Neural crest cell (in vitro differentiated cells): ENCODE measurements around the gene LPCAT1. TPM values are rescaled to one million over a fixed set of nuclear protein-coding genes. Genes with fewer than 3 reads are reported as not detected.

Experiments
- DNase-seq: peaks from one replicate; pipeline ENCODE4 v3.0.0; 2021; ENCODE audit warnings: low read depth, mixed read lengths, low spot score
- H3K27ac Mint-ChIP-seq: one replicate; pipeline ENCODE4 v1.8.0; 2021; ENCODE audit warnings: mild to moderate bottlenecking, mixed read lengths; ENCODE audit not compliant: unreplicated experiment
- H3K27me3 Mint-ChIP-seq: 2 replicates; pipeline ENCODE4 v1.8.0; 2021; ENCODE audit warnings: low read depth, mild to moderate bottlenecking, mixed read lengths
- H3K36me3 Mint-ChIP-seq: 2 replicates; pipeline ENCODE4 v1.8.0; 2021; ENCODE audit warnings: low read depth, mild to moderate bottlenecking, mixed read lengths
- H3K4me1 Mint-ChIP-seq: 2 replicates; pipeline ENCODE4 v1.8.0; 2021; ENCODE audit warnings: mixed read lengths
- H3K4me3 Mint-ChIP-seq: one replicate; pipeline ENCODE4 v1.8.0; 2021; ENCODE audit warnings: mild to moderate bottlenecking, mixed read lengths
- H3K9me3 Mint-ChIP-seq: 2 replicates; pipeline ENCODE4 v1.8.0; 2021; ENCODE audit warnings: mixed read lengths
- CTCF ChIP-seq: fragments of 200-600 bp; sonication (generic); conservative IDR thresholded peaks from 2 replicates; pipeline ENCODE4 v1.5.0; 2021; ENCODE audit warnings: antibody characterized with exemption, mild to moderate bottlenecking
- total RNA-seq: library from RNA; stranded (reverse); gene quantifications from 2 replicates; pipeline ENCODE4 v1.2.1, GENCODE V29; 2021

The LPCAT1 gene
- total RNA-seq, 1 donor from 2014 or later, result 111 TPM

GRCh38 chr5:1483856-1484729, 39.7 kb downstream of the LPCAT1 start:
- no peak for TF ChIP-seq CTCF
- DNase-seq, result no peak
- Mint-ChIP-seq H3K4me1 (no peaks in the 10 kb centered on the region), H3K36me3 (no peaks in the 10 kb centered on the region), H3K27me3 (no peaks in the 10 kb centered on the region), H3K4me3 (no peak overlapping the region), H3K9me3 (no peaks in the 10 kb centered on the region), H3K27ac (no peak overlapping the region)

DNA sequence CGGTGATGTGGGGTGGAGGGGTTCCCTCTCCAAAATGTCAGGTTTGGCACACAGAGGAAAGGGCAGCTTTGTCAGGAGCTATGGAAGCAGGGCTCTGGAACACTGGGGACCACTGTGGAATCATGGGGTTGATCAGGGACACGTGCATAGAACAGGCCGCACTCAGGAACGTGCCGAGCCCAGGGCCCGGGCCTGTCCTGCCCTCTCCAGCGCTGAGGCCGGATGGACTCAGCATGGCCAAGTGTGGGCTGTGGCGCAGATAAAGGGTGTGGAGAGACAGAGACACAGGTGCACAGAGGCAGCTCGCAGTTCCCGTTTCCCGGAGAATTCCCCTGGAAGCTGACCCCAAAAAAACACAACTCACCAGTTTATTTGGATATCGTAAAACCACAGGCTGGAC, 40.7 kb downstream of the LPCAT1 start:
- Mint-ChIP-seq H3K27ac (peak overlapping the region; percentile 50), H3K27me3 (no peaks in the 10 kb centered on the region), H3K4me3 (no peak overlapping the region), H3K9me3 (no peaks in the 10 kb centered on the region), H3K4me1 (no peaks in the 10 kb centered on the region), H3K36me3 (no peaks in the 10 kb centered on the region)
- TF ChIP-seq CTCF, result no peak
- no peak for DNase-seq

GRCh38 chr5:1481959-1482331, 41.8 kb downstream of the LPCAT1 start:
- DNase-seq, result no peak
- H3K4me1 Mint-ChIP-seq, result no peaks in the 10 kb centered on the region
- H3K27me3 Mint-ChIP-seq, result no peaks in the 10 kb centered on the region
- H3K36me3 Mint-ChIP-seq, result no peaks in the 10 kb centered on the region
- no peaks in the 10 kb centered on the region for H3K9me3 Mint-ChIP-seq
- TF ChIP-seq CTCF, result no peak
- H3K27ac Mint-ChIP-seq, result no peak overlapping the region
- no peak overlapping the region for H3K4me3 Mint-ChIP-seq

GRCh38 chr5:1481266-1481958, 42.3 kb downstream of the LPCAT1 start:
- no peak for DNase-seq
- H3K27ac Mint-ChIP-seq, result no peak overlapping the region
- no peaks in the 10 kb centered on the region for H3K4me1 Mint-ChIP-seq
- H3K4me3 Mint-ChIP-seq, result no peak overlapping the region
- no peaks in the 10 kb centered on the region for H3K27me3 Mint-ChIP-seq
- TF ChIP-seq CTCF, result no peak
- no peaks in the 10 kb centered on the region for H3K36me3 Mint-ChIP-seq
- no peaks in the 10 kb centered on the region for H3K9me3 Mint-ChIP-seq

DNA sequence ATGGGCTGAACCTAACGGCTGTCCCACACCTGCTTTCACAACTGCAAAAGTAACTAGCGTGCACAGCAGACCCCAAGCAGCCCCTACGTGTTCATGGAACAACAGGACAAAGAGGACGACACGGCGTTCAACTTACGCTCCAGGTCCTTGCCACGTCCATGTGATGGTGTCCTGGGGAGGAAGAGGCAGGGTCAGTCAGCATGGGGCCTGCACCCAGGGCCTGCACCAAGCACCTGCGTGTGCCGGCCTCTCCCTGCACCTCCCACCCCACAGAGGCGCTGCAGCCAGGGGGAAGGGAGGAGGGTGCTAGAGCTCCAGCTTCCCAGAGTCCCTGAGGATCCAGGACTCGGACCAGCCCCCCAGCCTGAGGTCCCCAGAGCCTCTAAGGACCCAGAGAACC, 43.0 kb downstream of the LPCAT1 start:
- DNase-seq, result no peak
- no peak for TF ChIP-seq CTCF
- no peaks in the 10 kb centered on the region for H3K9me3 Mint-ChIP-seq
- H3K27me3 Mint-ChIP-seq, result no peaks in the 10 kb centered on the region
- H3K4me3 Mint-ChIP-seq, result no peak overlapping the region
- H3K4me1 Mint-ChIP-seq, result no peaks in the 10 kb centered on the region
- H3K27ac Mint-ChIP-seq, result peak overlapping the region; percentile 75
- H3K36me3 Mint-ChIP-seq, result no peaks in the 10 kb centered on the region
